SK-N-SH treated with all-trans-retinoic acid at 6 μM for 48 hours (cell line): Measurements from ENCODE around the gene HS3ST5.

Experiments
- ATAC-seq: fragments of 200-7000 bp; cut with Tn5 transposase; 3 replicates; pipeline ENCODE4 v1.9.1; 2020; ENCODE audit warnings: mild to moderate bottlenecking, moderate library complexity
- ARNTL ChIP-seq: fragments of 450-650 bp; formaldehyde crosslinking; IDR thresholded peaks from 2 replicates; pipeline ENCODE4 v1.5.0; 2020; ENCODE audit warnings: low read depth, mild to moderate bottlenecking, moderate library complexity, borderline replicate concordance
- BACH2 ChIP-seq: fragments of 250-450 bp; sonication (Bioruptor Pico); IDR thresholded peaks from 2 replicates; pipeline ENCODE4 v1.9.0; 2021; ENCODE audit warnings: mild to moderate bottlenecking, borderline replicate concordance
- CREB5 ChIP-seq: fragments of 250-450 bp; sonication (Bioruptor Pico); IDR thresholded peaks from 2 replicates; pipeline ENCODE4 v1.5.1; 2020; ENCODE audit warnings: low read depth, mild to moderate bottlenecking, moderate library complexity
- CSDC2 ChIP-seq: fragments of 250-450 bp; sonication (Bioruptor Pico); IDR thresholded peaks from 2 replicates; pipeline ENCODE4 v1.5.0; 2020; ENCODE audit warnings: mild to moderate bottlenecking, moderate library complexity
- ESRRG ChIP-seq: fragments of 250-450 bp; sonication (Bioruptor Pico); IDR thresholded peaks from 2 replicates; pipeline ENCODE4 v1.6.1; 2021; ENCODE audit warnings: mild to moderate bottlenecking
- GLIS3 ChIP-seq: fragments of 250-450 bp; sonication (Bioruptor Pico); IDR thresholded peaks from 2 replicates; pipeline ENCODE4 v1.5.0; 2020; ENCODE audit warnings: mild to moderate bottlenecking, moderate library complexity
- OSR1 ChIP-seq: fragments of 250-450 bp; sonication (Bioruptor Pico); IDR thresholded peaks from 2 replicates; pipeline ENCODE4 v1.8.0; 2022; ENCODE audit warnings: moderate library complexity, mild to moderate bottlenecking, inconsistent platforms
- PATZ1 ChIP-seq: fragments of 250-450 bp; sonication (Bioruptor Pico); IDR thresholded peaks from 2 replicates; pipeline ENCODE4 v1.8.0; 2020; ENCODE audit warnings: mild to moderate bottlenecking, moderate library complexity, borderline replicate concordance
- POU6F1 ChIP-seq: fragments of 250-450 bp; sonication (Bioruptor Pico); IDR thresholded peaks from 2 replicates; pipeline ENCODE4 v1.8.0; 2021; ENCODE audit warnings: low read depth, mild to moderate bottlenecking, moderate library complexity, borderline replicate concordance
- PPARA ChIP-seq: fragments of 250-450 bp; sonication (Bioruptor Pico); IDR thresholded peaks from 2 replicates; pipeline ENCODE4 v1.5.0; 2020; ENCODE audit warnings: mild to moderate bottlenecking, borderline replicate concordance
- RARB ChIP-seq: fragments of 250-450 bp; sonication (Bioruptor Pico); IDR thresholded peaks from 2 replicates; pipeline ENCODE4 v1.8.0; 2021; ENCODE audit warnings: mild to moderate bottlenecking, moderate library complexity
- SNAI2 ChIP-seq: fragments of 250-450 bp; sonication (Bioruptor Pico); IDR thresholded peaks from 2 replicates; pipeline ENCODE4 v1.5.0; 2020; ENCODE audit warnings: mild to moderate bottlenecking, moderate library complexity
- TCF4 ChIP-seq: fragments of 250-450 bp; sonication (Bioruptor Pico); IDR thresholded peaks from 2 replicates; pipeline ENCODE4 v1.8.0; 2021; ENCODE audit warnings: mild to moderate bottlenecking, moderate library complexity, borderline replicate concordance
- ZC3H10 ChIP-seq: fragments of 250-450 bp; sonication (Bioruptor Pico); IDR thresholded peaks from 2 replicates; pipeline ENCODE4 v1.5.1; 2021; ENCODE audit warnings: mild to moderate bottlenecking, moderate library complexity
- ZFP3 ChIP-seq: fragments of 250-450 bp; sonication (Bioruptor Pico); IDR thresholded peaks from 2 replicates; pipeline ENCODE4 v1.5.0; 2020; ENCODE audit warnings: mild to moderate bottlenecking, moderate library complexity
- ZFP30 ChIP-seq: fragments of 450-650 bp; formaldehyde crosslinking; IDR thresholded peaks from 2 replicates; pipeline ENCODE4 v1.5.0; 2022; ENCODE audit warnings: mild to moderate bottlenecking, moderate library complexity
- ZNF565 ChIP-seq: fragments of 450-650 bp; formaldehyde crosslinking; conservative IDR thresholded peaks from 2 replicates; pipeline ENCODE4 v1.5.0; 2020; ENCODE audit warnings: low read depth, mild to moderate bottlenecking, moderate library complexity
- ZNF70 ChIP-seq: fragments of 450-650 bp; formaldehyde crosslinking; IDR thresholded peaks from 2 replicates; pipeline ENCODE4 v1.5.0; 2020; ENCODE audit warnings: mild to moderate bottlenecking, moderate library complexity
- ZNF8 ChIP-seq: fragments of 450-650 bp; formaldehyde crosslinking; IDR thresholded peaks from 2 replicates; pipeline ENCODE4 v1.5.0; 2020; ENCODE audit warnings: mild to moderate bottlenecking, moderate library complexity
- TF ChIP-seq, protein P1 (sequence below): fragments of 250-450 bp; sonication (Bioruptor Pico); IDR thresholded peaks from 2 replicates; pipeline ENCODE4 v1.5.1; 2021; ENCODE audit warnings: mild to moderate bottlenecking, moderate library complexity

The HS3ST5 gene

DNA sequence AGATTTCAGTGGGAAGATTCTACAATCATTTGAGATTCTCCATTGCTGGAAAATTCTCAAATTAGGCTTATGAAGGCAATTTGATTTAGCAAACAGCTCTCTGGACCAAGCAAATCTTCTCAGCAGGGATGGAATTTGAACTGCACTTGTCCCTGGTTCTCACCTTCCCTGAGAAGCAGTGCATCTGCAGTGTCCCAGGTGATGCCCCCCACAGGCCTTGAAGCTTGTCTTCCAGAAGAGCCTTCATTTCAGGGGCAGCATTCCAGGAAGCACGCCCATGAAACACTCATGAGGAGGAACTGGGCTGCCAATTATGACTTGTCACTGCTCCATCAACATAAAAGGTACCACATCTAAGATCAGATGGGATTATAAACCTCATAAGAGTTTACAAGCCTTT, 289.0 kb downstream of the HS3ST5 start:
- no peak for ATAC-seq

GRCh38 chr6:114052141-114052540, 290.7 kb downstream of the HS3ST5 start:
- no peak for ATAC-seq
- TF ChIP-seq OSR1: no peak
- no peak for TF ChIP-seq SNAI2 (CRISPR knock-in tag)
- no peak for TF ChIP-seq PATZ1 (CRISPR knock-in tag)
- TF ChIP-seq BACH2 (CRISPR knock-in tag): no peak

More for the DNA sequence above, 289.0 kb downstream of the HS3ST5 start:
- TF ChIP-seq RARB (CRISPR knock-in tag) (no peak), ZC3H10 (CRISPR knock-in tag) (no peak), SNAI2 (CRISPR knock-in tag) (no peak), PATZ1 (CRISPR knock-in tag) (no peak), ZNF8 (no peak), TCF4 (CRISPR knock-in tag) (no peak), BACH2 (CRISPR knock-in tag) (no peak), ZNF565 (CRISPR knock-in tag) (no peak), ZFP3 (no peak), ESRRG (CRISPR knock-in tag) (no peak), CREB5 (CRISPR knock-in tag) (no peak), CSDC2 (CRISPR knock-in tag) (no peak), GLIS3 (CRISPR knock-in tag) (no peak), POU6F1 (CRISPR knock-in tag) (no peak), ARNTL (no peak)
- TF ChIP-seq, protein P1, sequence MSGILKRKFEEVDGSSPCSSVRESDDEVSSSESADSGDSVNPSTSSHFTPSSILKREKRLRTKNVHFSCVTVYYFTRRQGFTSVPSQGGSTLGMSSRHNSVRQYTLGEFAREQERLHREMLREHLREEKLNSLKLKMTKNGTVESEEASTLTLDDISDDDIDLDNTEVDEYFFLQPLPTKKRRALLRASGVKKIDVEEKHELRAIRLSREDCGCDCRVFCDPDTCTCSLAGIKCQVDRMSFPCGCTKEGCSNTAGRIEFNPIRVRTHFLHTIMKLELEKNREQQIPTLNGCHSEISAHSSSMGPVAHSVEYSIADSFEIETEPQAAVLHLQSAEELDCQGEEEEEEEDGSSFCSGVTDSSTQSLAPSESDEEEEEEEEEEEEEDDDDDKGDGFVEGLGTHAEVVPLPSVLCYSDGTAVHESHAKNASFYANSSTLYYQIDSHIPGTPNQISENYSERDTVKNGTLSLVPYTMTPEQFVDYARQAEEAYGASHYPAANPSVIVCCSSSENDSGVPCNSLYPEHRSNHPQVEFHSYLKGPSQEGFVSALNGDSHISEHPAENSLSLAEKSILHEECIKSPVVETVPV (CRISPR knock-in tag): no peak
- TF ChIP-seq, all 23 proteins: peak for 0

DNA sequence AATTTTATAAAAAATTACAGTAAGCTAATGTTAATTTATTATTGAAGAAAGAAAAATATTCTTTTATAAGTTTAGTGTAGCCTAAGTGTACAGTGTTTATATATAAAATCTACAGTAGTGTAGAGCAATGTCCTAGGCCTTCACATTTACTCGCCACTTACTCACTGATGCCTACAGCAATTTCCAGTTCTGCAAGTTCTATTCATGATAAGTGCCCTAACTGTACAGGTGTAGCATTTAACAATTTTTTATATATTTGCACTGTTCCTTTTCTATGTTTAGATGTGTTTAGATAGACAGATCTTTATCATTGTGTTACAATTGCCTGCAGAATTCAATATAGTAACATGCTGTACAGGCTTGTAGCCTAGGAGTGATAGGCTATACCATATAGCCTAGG, 291.8 kb downstream of the HS3ST5 start:
- ATAC-seq: no peak
- TF ChIP-seq POU6F1 (CRISPR knock-in tag) (no peak), ZNF8 (no peak), ZFP30 (CRISPR knock-in tag) (no peak), ZNF565 (CRISPR knock-in tag) (no peak), ESRRG (CRISPR knock-in tag) (no peak), ZFP3 (no peak), OSR1 (no peak), PATZ1 (CRISPR knock-in tag) (no peak), ZNF70 (CRISPR knock-in tag) (no peak), PPARA (no peak), ZC3H10 (CRISPR knock-in tag) (no peak), RARB (CRISPR knock-in tag) (no peak)
